Occipital lobe (tissue), 2 donors: ENCODE results near the gene TSPO2. TPM values are rescaled to one million over a fixed set of nuclear protein-coding genes. Genes with fewer than 3 reads are reported as not detected.

Source experiments
- DNase-seq: peaks from one replicate; lab custom pipeline; 2025; lab: John Stamatoyannopoulos, UW
- total RNA-seq: library from RNA; depleted of rRNA; stranded (reverse); fragments of >200 nt; gene quantifications from one replicate; pipeline ENCODE4 v1.2.3, GENCODE V29; 2014

TSPO2 gene
- total RNA-seq, 1 donor from 2014 or later = not detected

- DNase-seq = no peak
Measured at GRCh38 chr6:41074692-41075436, 32.6 kb downstream of the TSPO2 start.

DNA sequence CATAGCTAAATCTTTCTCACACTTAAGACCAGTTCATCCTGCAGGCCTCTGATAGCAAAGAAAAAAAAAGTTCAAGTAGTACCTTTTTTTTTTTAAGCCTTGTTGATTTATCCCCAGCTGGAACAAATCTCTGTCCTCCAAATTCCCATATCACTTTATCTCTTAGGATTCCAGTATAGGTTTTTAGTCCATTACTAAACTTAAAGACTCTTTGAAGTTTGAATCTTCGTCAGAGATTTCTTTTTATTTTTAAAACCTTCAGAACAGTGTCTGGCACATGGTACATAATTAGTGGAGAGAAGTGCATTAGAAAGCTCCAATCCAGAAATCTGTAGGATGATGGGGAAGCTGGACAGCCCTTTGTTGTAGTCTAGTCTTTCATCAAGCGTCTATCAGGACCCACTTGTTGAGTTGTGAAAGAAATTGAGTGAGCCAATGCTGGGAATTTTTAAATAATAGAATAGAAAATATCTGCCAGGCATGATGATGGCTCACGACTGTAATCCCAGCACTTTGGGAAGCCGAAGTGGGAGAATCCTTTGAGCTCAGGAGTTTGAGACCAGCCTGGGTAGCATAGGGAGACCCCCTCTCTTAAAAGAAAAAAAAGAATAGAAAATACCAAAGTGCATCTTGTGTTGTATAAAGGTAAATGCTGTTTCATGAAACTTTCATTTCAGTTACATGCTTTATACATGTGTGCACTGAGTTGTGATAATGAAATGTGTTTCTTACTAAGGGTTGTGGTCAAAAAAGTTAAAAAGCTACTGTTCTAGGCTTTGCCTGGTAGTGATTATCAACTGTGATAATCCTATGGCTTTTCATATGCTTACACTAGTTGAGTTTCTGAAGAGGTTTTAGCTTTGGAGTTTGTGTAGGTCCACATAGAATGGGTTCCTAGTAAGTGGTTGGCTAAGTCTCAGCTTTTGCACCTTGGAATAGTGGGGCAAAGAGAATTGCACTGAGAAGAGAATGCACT lies 33.7 kb downstream of the TSPO2 start:
- no peak for DNase-seq

GRCh38 chr6:41077536-41077935 lies 35.3 kb downstream of the TSPO2 start:
- DNase-seq = no peak

DNA sequence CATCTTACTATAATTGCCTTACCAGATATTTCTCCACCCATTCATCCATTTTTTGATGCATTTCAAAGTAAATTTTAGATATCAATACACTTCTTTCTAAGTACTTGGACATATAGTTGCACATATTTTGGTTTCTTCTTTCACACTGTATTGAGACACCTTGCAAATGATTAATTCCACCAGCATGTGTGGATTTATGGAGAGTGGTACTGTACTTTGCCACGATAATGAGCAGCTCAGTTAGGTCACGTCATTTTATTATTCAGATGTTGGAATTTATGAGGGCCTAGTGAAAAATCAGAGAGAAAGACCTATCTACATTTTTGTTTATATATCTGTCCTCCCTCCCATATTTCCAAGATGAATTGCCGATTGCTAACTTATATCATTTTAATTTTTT lies 35.8 kb downstream of the TSPO2 start:
- no peak for DNase-seq

GRCh38 chr6:41079080-41079479 lies 36.8 kb downstream of the TSPO2 start:
- DNase-seq = no peak

- DNase-seq = no peak
Measured at GRCh38 chr6:41080621-41081020, 38.4 kb downstream of the TSPO2 start.

DNA sequence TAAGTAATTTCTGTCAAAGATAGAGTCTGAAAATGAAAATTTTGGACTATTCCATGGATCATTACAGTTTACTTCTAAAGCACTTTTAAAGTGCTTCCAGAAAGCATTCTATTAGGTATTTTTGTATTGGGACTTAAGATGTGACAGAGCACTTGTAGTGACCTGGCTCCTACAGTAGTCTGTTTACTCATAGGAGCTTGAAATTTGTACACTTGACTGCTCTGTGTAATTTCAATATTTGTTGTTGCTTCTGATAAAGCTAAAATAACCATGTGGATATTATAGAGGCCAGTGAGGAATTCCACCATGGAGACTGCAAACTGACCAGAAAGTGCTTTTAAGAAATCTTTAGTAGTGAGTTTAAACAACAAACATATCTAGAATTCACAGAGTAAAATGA lies 40.8 kb downstream of the TSPO2 start:
- no peak for DNase-seq

DNA sequence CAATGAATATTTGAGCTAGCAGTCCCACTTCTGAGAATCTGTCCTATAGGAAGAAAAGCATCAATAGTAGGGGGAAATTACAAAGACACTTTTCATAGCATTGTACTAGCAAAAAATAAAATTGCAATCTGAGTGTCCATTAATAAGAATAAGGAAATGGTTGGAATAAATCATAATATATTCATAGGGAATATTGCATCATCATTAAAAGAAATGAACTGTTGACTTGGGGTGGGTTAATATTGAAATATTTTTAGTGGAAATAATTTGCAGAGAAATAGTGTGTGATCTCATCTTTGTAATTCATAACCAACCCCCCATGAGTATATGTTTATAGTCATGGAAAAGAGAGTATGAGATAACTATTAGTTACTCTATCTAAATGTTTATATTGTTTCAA lies 42.9 kb downstream of the TSPO2 start:
- no peak for DNase-seq

GRCh38 chr6:41088451-41088850 lies 46.2 kb downstream of the TSPO2 start:
- no peak for DNase-seq

DNA sequence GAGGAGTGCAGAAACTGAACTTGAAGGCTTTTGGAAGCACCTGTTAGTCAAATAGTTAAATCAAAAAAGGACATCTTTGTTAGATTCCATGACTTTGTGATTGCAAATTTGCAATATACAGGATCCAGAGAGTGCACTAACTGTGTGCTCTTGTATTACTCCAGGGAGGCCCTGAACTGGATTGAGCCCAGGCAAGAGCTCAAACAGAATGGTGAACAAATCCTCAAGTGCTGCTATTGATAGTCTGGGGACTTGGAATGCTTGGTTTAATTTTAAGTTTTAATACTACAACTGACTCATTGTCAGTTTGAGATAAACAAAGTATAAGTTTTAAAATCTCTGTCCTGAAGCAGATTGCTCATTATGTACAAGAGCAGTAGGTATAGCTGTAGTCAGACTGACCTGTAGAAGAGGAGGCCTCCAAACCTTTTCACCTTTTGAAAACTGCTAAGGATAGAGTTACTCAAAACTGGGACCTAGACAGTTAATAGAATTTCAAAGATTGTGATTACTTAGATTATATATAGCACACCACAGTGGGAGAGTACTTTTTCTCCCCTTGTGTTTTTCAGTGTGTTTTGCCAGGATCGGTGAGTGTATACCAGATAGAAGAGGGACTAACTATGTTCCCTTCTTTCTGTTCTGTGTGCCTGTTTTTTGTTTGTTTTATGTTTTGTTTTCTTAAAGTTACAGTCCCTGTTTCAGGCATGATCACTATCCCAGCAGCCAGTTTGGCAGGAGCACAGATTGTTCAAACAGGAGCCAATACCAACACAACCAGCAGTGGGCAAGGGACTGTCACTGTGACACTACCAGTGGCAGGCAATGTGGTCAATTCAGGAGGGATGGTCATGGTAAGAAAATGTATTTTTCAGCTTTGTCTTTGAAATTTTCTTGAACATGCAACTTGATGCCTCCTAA lies 48.8 kb downstream of the TSPO2 start:
- no peak for DNase-seq

DNA sequence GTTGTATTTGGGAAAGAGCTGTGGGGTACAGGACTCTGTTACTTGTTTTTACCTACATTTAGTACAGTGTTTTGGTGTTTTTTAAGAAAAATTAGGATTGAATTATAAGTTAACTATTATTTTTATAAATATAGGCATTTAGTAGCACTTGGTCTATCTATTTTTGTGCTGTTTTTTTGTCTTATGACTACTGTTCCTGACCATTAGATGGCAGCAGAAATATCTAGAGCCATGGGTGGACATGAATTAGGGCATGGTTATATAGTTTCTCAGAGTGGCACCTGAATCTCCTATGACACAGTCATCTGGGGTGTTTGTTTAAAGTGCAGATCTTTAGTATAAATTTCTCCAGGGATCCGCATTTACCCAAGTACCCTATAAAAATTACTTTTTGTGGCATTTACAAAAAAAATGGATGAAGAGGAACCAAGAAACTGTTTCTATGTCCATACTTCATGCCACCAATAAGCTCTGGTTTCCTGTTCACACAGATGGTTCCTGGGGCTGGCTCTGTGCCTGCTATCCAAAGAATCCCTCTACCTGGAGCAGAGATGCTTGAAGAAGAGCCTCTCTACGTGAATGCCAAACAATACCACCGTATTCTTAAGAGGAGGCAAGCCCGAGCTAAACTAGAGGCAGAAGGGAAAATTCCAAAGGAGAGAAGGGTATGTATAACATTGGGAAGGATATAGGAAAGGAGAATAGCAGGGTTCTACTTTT lies 50.3 kb downstream of the TSPO2 start:
- DNase-seq = no peak

DNA sequence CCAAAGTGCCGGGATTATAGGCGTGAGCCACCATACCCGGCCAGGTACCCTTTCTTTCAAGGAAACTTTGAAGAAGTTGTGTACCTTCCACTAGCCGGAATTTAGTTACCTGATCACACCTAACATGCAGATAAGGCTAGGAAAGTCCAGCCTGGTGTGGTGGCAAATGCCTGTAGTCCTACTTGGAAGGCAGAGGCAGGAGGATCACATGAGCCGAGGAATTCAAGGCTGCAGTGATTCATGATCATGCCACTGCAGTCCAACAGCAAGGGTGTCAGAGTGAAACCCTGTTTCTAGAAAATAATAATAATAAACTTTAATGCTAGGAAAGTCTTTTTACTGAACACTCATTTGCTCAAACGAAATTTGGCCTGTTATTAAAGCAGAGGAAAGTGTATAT lies 51.5 kb downstream of the TSPO2 start:
- no peak for DNase-seq

Other genes with a start within 250 kb of the TSPO2 start
- 0.16 TPM for gene UNC5CL, start 3.2 kb upstream of the TSPO2 start, total RNA-seq
- 0.62 TPM for gene APOBEC2, start 10.7 kb downstream of the TSPO2 start, total RNA-seq
- gene OARD1, start 29.9 kb downstream of the TSPO2 start, total RNA-seq = 15.8 TPM
- 40.4 TPM for gene NFYA, start 30.5 kb downstream of the TSPO2 start, total RNA-seq
- gene TREML1, start 111.9 kb downstream of the TSPO2 start, total RNA-seq = not detected
- 10.5 TPM for gene TREM2, start 120.6 kb downstream of the TSPO2 start, total RNA-seq
- not detected for gene TREML2, start 158.7 kb downstream of the TSPO2 start, total RNA-seq
- gene TREML4, start 185.9 kb downstream of the TSPO2 start, total RNA-seq = not detected
- gene TREM1, start 244.2 kb downstream of the TSPO2 start, total RNA-seq = not detected